Endodermal cell (in vitro differentiated cells): ENCODE measurements around the gene DNASE1L1. TPM values are rescaled to one million over a fixed set of nuclear protein-coding genes. Genes with fewer than 3 reads are reported as not detected.
A peak's percentile ranks its signal among the peaks of the same experiment; 100 is the strongest.

Experiments used
- DNase-seq: peaks from one replicate; pipeline ENCODE4 v3.0.0-alpha.2; 2017
- H3K27ac ChIP-seq: 2 replicates; pipeline ENCODE4 v1.5.1; 2013; ENCODE audit warnings: mild to moderate bottlenecking, low read depth, low read length, moderate library complexity
- H3K27me3 ChIP-seq: 2 replicates; pipeline ENCODE4 v1.6.1; 2013; ENCODE audit warnings: mild to moderate bottlenecking, low read length, moderate library complexity; ENCODE audit not compliant: insufficient read depth, control insufficient read depth, poor library complexity, severe bottlenecking
- H3K36me3 ChIP-seq: 2 replicates; pipeline ENCODE4 v1.7.0; 2013; ENCODE audit warnings: mild to moderate bottlenecking, low read length, moderate library complexity; ENCODE audit not compliant: control insufficient read depth, insufficient read depth
- H3K4me1 ChIP-seq: one replicate; pipeline ENCODE4 v1.7.0; 2013; ENCODE audit warnings: low read length; ENCODE audit not compliant: control insufficient read depth, insufficient read depth
- H3K4me3 ChIP-seq: 2 replicates; pipeline ENCODE4 v1.5.1; 2013; ENCODE audit warnings: mild to moderate bottlenecking, low read length, moderate library complexity
- H3K9ac ChIP-seq: 2 replicates; pipeline ENCODE4 v1.6.1; 2013; ENCODE audit warnings: mild to moderate bottlenecking, low read length, moderate library complexity; ENCODE audit not compliant: poor library complexity, severe bottlenecking; ENCODE audit errors: extremely low read depth
- H3K9me3 ChIP-seq: 2 replicates; pipeline ENCODE4 v1.6.1; 2013; ENCODE audit warnings: mild to moderate bottlenecking, low read length, moderate library complexity; ENCODE audit not compliant: control insufficient read depth
- H3K27ac Mint-ChIP-seq: 2 replicates; pipeline ENCODE4 v1.8.0; 2020; ENCODE audit warnings: mixed read lengths
- H3K27me3 Mint-ChIP-seq: 2 replicates; pipeline ENCODE4 v1.8.0; 2021; ENCODE audit warnings: mild to moderate bottlenecking, mixed read lengths; ENCODE audit not compliant: insufficient read depth
- H3K36me3 Mint-ChIP-seq: 2 replicates; pipeline ENCODE4 v1.8.0; 2020; ENCODE audit warnings: low read depth, mixed read lengths
- H3K4me1 Mint-ChIP-seq: 2 replicates; pipeline ENCODE4 v1.8.0; 2020; ENCODE audit warnings: mixed read lengths
- H3K4me3 Mint-ChIP-seq: 2 replicates; pipeline ENCODE4 v1.8.0; 2020; ENCODE audit warnings: mild to moderate bottlenecking, moderate library complexity, mixed read lengths
- H3K9me3 Mint-ChIP-seq: 2 replicates; pipeline ENCODE4 v1.8.0; 2020; ENCODE audit warnings: mild to moderate bottlenecking, mixed read lengths
- CTCF ChIP-seq: fragments of 200-600 bp; sonication (generic); conservative IDR thresholded peaks from 2 replicates; pipeline ENCODE4 v1.5.0; 2021; ENCODE audit warnings: antibody characterized with exemption, mild to moderate bottlenecking
- WGBS, 2 experiments: methylation state at CpG; one replicate each; pipeline versions ENCODE4 v1.1.5 to v1.1.7; 2013; ENCODE audit warnings: missing lambda C conversion rate in 2 of 2, mixed read lengths in 1 of 2; ENCODE audit not compliant: insufficient coverage in 1 of 2, insufficient read length in 1 of 2; 5-methylcytosine and 5-hydroxymethylcytosine counted together
- total RNA-seq, 2 donors: library from RNA; stranded (reverse); fragmentation: NEBNext Ultra II Directional in 1 of 2; extraction: Animal tissue kit (Norgen Biotek cat#: 25700) in 1 of 2; gene quantifications; 2 replicates in 1 of 2; 3 replicates in 1 of 2; pipeline ENCODE4 v1.2.1, GENCODE V29; 2021

The DNASE1L1 gene
- total RNA-seq, 2 donors from 2014 or later = 13.8 to 17.0 TPM

GRCh38 chrX:154411981-154412340, 2.9 kb upstream of the DNASE1L1 start:
- H3K4me1 Mint-ChIP-seq = peaks cover 5% of the 10 kb centered on the region
- TF ChIP-seq CTCF = no peak
- Histone ChIP-seq H3K4me3 (peak overlapping the region; percentile 76), H3K9me3 (no peaks in the 10 kb centered on the region), H3K36me3 (no peaks in the 10 kb centered on the region), H3K27ac (no peak overlapping the region), H3K27me3 (no peaks in the 10 kb centered on the region), H3K4me1 (no peaks in the 10 kb centered on the region), H3K9ac (no peak overlapping the region)
- peak; percentile 87 for DNase-seq
- 4 to 11% methylated on average over 5 to 26 of the region's 29 CpGs for WGBS, 2 experiments
- H3K4me3 Mint-ChIP-seq = peak overlapping the region; percentile 70
- peaks cover 3% of the 10 kb centered on the region for H3K36me3 Mint-ChIP-seq
- H3K9me3 Mint-ChIP-seq = peaks cover 46% of the 10 kb centered on the region
- H3K27ac Mint-ChIP-seq = no peak overlapping the region
- peaks cover 1% of the 10 kb centered on the region for H3K27me3 Mint-ChIP-seq

GRCh38 chrX:154408659-154409221, 314 bp downstream of the DNASE1L1 start:
- Mint-ChIP-seq H3K4me1 (peaks cover 5% of the 10 kb centered on the region), H3K36me3 (no peaks in the 10 kb centered on the region)

GRCh38 chrX:154404625-154405192, 4.3 kb downstream of the DNASE1L1 start:
- peaks cover 11% of the 10 kb centered on the region for H3K36me3 ChIP-seq
- Mint-ChIP-seq H3K27me3 (peaks cover 1% of the 10 kb centered on the region), H3K4me3 (no peak overlapping the region), H3K4me1 (peaks cover 4% of the 10 kb centered on the region), H3K27ac (no peak overlapping the region), H3K9me3 (peaks cover 67% of the 10 kb centered on the region), H3K36me3 (peaks cover 12% of the 10 kb centered on the region)
- H3K27ac ChIP-seq = no peak overlapping the region
- no peak overlapping the region for H3K9ac ChIP-seq
- H3K27me3 ChIP-seq = no peaks in the 10 kb centered on the region
- no peaks in the 10 kb centered on the region for H3K4me1 ChIP-seq
- H3K9me3 ChIP-seq = no peaks in the 10 kb centered on the region
- TF ChIP-seq CTCF = no peak
- WGBS, 2 experiments = 95 to 100% methylated on average over 3 to 16 of the region's 16 CpGs
- no peak overlapping the region for H3K4me3 ChIP-seq
- peak; percentile 29 for DNase-seq

More at GRCh38 chrX:154408659-154409221, 314 bp downstream of the DNASE1L1 start:
- no peak for TF ChIP-seq CTCF
- Mint-ChIP-seq H3K9me3 (peaks cover 55% of the 10 kb centered on the region), H3K27ac (peak overlapping the region; percentile 52), H3K27me3 (peaks cover 1% of the 10 kb centered on the region), H3K4me3 (peak overlapping the region; percentile 39)
- Histone ChIP-seq H3K9ac (no peak overlapping the region), H3K9me3 (no peaks in the 10 kb centered on the region), H3K27me3 (no peaks in the 10 kb centered on the region), H3K27ac (no peak overlapping the region), H3K4me3 (peak overlapping the region; percentile 76), H3K36me3 (no peaks in the 10 kb centered on the region), H3K4me1 (no peaks in the 10 kb centered on the region)
- no peak for DNase-seq
- 53 to 100% methylated on average over 1 to 10 of the region's 10 CpGs for WGBS, 2 experiments
